ENCODE results near the gene SF3B6.

Gene SF3B6

GRCh38 chr2:24084386-24085199 lies 8.5 kb upstream of the SF3B6 start, which contains the start of gene TP53I3:
Gene TP53I3 (minus strand): TSS chr2:24084834. CDS start chr2:24084326, 508 bp downstream.
- no peaks in the 10 kb centered on the region for H3K36me3 ChIP-seq (ENCODE audit: low read length)
- H3K4me3 ChIP-seq (ENCODE audit: insufficient read depth, low read length, poor library complexity, severe bottlenecking): peak within 1 kb of the TSS; percentile 53
- peaks cover 6% of the 10 kb centered on the region; the same call in 1 of the 2 replicates for H3F3A ChIP-seq (ENCODE audit: insufficient read depth)
- H4K20me1 ChIP-seq (ENCODE audit: low read depth, low read length): no peaks in the 10 kb centered on the region
- H3K9me2 ChIP-seq (replicated peaks; ENCODE audit: insufficient read depth, low read length): no peaks in the 10 kb centered on the region
- H3K27me3 ChIP-seq (ENCODE audit: low read length): no peaks in the 10 kb centered on the region
- peak within 1 kb of the TSS; percentile 58 for H3K27ac ChIP-seq (ENCODE audit: low read depth, low read length)
- peak within 1 kb of the TSS; percentile 63 for H3K4me2 ChIP-seq (ENCODE audit: low read depth, low read length, poor library complexity, severe bottlenecking)
- TF ChIP-seq, protein P1, sequence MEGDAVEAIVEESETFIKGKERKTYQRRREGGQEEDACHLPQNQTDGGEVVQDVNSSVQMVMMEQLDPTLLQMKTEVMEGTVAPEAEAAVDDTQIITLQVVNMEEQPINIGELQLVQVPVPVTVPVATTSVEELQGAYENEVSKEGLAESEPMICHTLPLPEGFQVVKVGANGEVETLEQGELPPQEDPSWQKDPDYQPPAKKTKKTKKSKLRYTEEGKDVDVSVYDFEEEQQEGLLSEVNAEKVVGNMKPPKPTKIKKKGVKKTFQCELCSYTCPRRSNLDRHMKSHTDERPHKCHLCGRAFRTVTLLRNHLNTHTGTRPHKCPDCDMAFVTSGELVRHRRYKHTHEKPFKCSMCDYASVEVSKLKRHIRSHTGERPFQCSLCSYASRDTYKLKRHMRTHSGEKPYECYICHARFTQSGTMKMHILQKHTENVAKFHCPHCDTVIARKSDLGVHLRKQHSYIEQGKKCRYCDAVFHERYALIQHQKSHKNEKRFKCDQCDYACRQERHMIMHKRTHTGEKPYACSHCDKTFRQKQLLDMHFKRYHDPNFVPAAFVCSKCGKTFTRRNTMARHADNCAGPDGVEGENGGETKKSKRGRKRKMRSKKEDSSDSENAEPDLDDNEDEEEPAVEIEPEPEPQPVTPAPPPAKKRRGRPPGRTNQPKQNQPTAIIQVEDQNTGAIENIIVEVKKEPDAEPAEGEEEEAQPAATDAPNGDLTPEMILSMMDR (IDR thresholded peaks at IDR 0.05; ENCODE audit: insufficient read depth, low read length, poor library complexity, severe bottlenecking): peak; percentile 80
- no peak for TF ChIP-seq EZH2phosphoT487 (conservative IDR thresholded peaks at IDR 0.05; ENCODE audit: low read length)
- H2AFZ ChIP-seq (ENCODE audit: low read depth, low read length, severe bottlenecking): peak within 1 kb of the TSS; percentile 76
- no peaks in the 10 kb centered on the region for H3K9me3 ChIP-seq (ENCODE audit: insufficient read depth, low read length)
- H3K9ac ChIP-seq (ENCODE audit: low read length): peak within 1 kb of the TSS; percentile 64
- no peaks in the 10 kb centered on the region for H3K79me2 ChIP-seq (ENCODE audit: insufficient read depth, low read length)

DNA sequence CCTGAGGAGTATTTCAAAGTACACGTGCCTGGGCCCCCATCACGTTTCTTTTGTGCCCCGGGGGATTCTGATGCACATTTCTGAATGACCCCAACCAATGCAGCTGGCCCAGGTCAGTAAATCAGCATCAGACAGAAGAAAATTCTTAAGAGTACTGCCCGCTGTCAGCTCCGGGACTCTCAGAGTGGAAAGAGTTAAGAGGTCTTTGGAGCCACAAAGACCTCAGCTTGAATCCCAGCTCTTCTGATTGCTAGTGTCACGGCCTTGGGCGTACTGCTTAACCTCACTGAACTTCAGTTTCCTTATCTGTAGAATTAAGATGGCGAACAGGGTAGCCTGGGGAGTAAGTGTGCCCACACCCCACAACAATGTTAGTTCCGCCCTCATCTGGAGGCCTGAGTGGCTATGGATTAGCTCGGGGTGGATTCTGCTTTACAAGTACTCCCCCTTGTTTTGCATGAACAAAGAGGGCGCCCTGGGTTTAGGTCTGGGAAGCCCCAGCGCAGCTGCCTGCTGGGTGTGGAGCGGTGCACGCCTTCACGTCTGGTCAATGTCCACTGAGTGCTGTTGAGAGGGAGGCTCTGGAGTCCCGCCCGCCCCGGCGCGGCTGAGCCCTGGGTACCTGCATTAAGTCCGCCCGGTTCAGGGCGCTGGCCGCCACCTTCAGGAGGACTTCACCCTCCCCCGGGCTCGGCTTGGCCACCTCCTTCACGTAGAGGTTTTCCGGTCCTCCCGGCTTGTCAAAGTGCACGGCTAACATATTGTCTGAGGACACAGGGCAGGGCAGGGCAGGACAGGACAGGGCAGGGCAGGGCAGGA lies 7.7 kb upstream of the SF3B6 start:
- H3K27ac ChIP-seq (ENCODE audit: low read depth, low read length): peak overlapping the region; percentile 58
- no peaks in the 10 kb centered on the region for H3K27me3 ChIP-seq (ENCODE audit: low read length)
- TF ChIP-seq, protein P1 (IDR thresholded peaks at IDR 0.05; ENCODE audit: insufficient read depth, low read length, poor library complexity, severe bottlenecking): no peak
- TF ChIP-seq EZH2phosphoT487 (conservative IDR thresholded peaks at IDR 0.05; ENCODE audit: low read length): no peak
- no peaks in the 10 kb centered on the region for H3K9me2 ChIP-seq (replicated peaks; ENCODE audit: insufficient read depth, low read length)
- no peaks in the 10 kb centered on the region for H3K79me2 ChIP-seq (ENCODE audit: insufficient read depth, low read length)
- no peaks in the 10 kb centered on the region for H3K9me3 ChIP-seq (ENCODE audit: insufficient read depth, low read length)
- H3K9ac ChIP-seq (ENCODE audit: low read length): peak overlapping the region; percentile 64
- H3K4me3 ChIP-seq (ENCODE audit: insufficient read depth, low read length, poor library complexity, severe bottlenecking): peak overlapping the region; percentile 53
- peak overlapping the region; percentile 76 for H2AFZ ChIP-seq (ENCODE audit: low read depth, low read length, severe bottlenecking)
- peak overlapping the region; percentile 63 for H3K4me2 ChIP-seq (ENCODE audit: low read depth, low read length, poor library complexity, severe bottlenecking)
- H3K36me3 ChIP-seq (ENCODE audit: low read length): no peaks in the 10 kb centered on the region
- H3F3A ChIP-seq (ENCODE audit: insufficient read depth): peaks cover 6% of the 10 kb centered on the region; the same call in 1 of the 2 replicates
- H4K20me1 ChIP-seq (ENCODE audit: low read depth, low read length): no peaks in the 10 kb centered on the region

DNA sequence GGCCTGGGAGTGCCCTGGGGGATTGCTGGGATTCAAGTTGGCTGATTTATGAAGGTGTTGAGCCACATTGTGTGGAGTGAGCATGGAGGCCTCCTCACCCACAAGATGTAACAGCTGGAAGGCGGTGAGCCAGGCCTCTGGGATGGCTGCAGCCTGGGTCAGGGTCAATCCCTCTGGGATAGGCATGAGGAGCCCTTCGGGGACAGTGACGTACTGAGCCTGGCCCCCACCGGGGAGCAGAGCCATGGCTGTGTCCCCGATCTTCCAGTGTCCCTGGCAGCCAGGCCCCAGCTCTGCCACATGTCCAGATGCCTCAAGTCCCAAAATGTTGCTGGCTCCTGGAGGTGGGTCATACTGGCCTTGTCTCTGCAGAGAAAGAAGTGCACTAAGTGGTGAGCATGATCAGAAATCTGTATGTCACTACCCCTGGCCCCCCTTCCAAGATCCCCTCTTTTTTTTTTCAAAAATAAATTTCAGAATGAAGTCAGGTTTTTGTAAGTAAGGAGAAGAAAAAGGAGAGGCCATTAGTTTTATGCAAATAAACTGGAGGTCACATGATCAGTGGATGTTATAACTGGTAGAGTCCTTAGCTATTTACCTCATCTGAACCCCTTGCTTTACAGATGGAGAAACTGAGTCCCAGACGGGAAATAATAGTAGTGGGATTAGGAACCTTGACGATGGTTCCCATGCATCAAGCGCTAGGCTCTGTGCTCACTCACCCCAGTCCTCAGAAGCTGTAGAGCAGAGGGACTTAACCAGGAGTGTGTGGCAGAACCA lies 6.9 kb upstream of the SF3B6 start:
- Histone ChIP-seq H3K9me2 (replicated peaks; ENCODE audit: insufficient read depth, low read length) (no peaks in the 10 kb centered on the region), H3K27me3 (ENCODE audit: low read length) (no peaks in the 10 kb centered on the region), H2AFZ (ENCODE audit: low read depth, low read length, severe bottlenecking) (peak overlapping the region; percentile 76), H3F3A (ENCODE audit: insufficient read depth) (peaks cover 6% of the 10 kb centered on the region; the same call in 1 of the 2 replicates), H3K79me2 (ENCODE audit: insufficient read depth, low read length) (no peaks in the 10 kb centered on the region), H3K4me2 (ENCODE audit: low read depth, low read length, poor library complexity, severe bottlenecking) (peak overlapping the region; percentile 63), H3K9ac (ENCODE audit: low read length) (peak overlapping the region; percentile 64), H4K20me1 (ENCODE audit: low read depth, low read length) (no peaks in the 10 kb centered on the region), H3K27ac (ENCODE audit: low read depth, low read length) (peak overlapping the region; percentile 58), H3K4me3 (ENCODE audit: insufficient read depth, low read length, poor library complexity, severe bottlenecking) (peak overlapping the region; percentile 53), H3K9me3 (ENCODE audit: insufficient read depth, low read length) (no peaks in the 10 kb centered on the region), H3K36me3 (ENCODE audit: low read length) (no peaks in the 10 kb centered on the region)
- TF ChIP-seq, protein P1 (IDR thresholded peaks at IDR 0.05; ENCODE audit: insufficient read depth, low read length, poor library complexity, severe bottlenecking): no peak
- TF ChIP-seq EZH2phosphoT487 (conservative IDR thresholded peaks at IDR 0.05; ENCODE audit: low read length): no peak

Measured in SU-DHL-6 (cell line).